GM21423 (cell line): ENCODE measurements around the gene MRPL28.
"Not testable (repeated sequence)": the region's sequence is repeated elsewhere in the genome, so short reads cannot be mapped to it uniquely, and the experiment has no call there.

Source experiments
- ATAC-seq: cut with Tn5 transposase; IDR thresholded peaks from one replicate; pipeline ENCODE4 v1.9.1; 2021; ENCODE audit warnings: mild to moderate bottlenecking, moderate library complexity; ENCODE audit not compliant: unreplicated experiment

MRPL28 gene

DNA sequence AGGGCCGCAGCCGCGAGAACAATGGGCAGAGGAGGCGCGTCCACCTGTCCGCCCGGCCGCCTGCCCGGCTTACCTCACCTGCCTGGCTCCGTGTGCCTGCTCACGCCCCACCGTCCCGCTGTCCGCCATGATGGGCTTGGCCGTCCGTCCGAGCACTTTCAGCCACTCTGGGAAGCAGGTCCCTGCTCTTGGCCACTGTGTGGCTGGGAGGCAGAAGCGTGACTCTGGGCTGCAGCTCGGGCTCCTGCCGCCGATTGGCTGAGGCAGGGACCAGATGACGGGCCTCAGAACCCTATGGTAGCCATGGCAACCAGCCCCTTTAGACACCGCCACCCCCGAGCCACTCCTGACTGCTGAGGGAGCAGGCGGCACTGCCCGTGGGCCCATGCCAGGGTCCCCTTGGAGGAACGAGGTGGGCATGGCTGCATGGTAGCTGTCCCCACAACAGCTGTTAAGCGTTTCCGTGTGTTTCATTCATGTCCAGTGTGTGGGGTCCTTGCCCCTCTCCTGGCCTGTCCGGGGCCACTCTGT is 8.9 kb downstream of the MRPL28 start:
- no peak for ATAC-seq

DNA sequence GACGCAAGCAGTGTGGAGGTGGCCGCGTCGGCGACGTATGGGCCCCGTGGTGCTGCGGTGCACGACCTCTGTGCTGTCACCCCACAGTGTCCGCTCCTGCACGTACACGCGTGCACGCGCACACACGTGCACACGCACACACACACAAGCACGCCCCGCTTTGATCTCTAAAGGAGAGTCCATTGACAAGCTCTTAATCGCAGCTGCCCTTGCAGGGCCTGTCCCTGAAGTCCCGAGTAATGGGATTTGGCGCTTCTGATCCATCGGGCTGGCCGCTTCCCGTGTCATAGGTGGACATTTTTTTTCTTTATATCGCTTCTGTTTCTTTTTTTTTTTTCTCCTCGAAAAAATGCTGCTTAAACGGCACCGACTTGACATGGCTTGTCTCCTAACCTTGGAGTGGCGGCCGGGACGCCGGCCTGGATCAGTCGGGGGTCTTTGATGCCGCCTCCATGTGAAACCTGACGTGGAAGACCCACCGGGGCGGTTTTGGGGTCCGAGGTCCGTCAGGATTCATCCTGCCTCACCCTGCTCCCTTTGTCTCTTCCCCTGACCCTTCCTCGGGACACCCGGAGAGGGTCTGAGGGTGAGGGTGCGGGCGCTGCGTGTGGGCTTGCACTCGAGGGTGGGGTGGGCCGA is 9.5 kb downstream of the MRPL28 start:
- no peak for ATAC-seq

DNA sequence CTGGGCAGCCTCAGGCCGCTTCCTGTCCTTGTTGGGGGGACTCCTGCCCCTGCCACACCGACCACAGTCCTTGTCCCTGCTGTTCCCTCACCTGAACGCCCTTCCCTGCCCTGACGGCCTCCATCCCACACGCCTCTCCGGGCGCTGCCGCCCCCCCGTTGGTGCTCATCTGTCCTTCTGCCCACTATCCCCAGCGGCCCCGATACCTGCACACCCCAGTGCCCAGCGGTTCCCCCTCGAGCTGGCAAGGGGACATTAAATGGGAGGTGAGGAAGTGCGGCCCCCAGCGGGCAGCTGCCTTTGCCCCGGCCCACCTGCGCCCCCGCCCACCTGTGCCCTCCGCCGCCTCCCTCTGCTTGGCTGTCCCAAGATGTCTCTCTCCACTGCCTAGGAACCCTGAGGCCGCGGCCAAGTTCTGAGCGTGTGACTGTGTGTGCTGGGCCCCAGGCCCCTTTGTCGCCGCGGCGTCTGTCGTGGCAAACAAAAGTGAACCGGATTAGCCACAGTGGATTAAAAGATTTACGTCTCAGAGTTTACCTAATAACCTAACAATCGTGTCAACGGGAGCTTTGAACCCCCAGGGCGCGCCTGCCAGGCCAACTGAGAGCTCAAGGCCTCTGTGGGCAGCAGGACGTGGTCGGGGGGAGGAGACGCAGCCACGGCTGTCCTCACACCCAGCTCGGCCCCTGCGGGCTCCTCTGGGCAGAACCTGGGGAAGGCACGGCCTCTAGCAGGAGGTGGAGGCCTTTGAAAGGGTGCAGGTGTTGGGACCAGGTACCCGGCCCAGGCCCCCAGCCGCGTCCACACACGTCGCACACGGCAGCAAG is 10.3 kb downstream of the MRPL28 start:
- no peak for ATAC-seq

DNA sequence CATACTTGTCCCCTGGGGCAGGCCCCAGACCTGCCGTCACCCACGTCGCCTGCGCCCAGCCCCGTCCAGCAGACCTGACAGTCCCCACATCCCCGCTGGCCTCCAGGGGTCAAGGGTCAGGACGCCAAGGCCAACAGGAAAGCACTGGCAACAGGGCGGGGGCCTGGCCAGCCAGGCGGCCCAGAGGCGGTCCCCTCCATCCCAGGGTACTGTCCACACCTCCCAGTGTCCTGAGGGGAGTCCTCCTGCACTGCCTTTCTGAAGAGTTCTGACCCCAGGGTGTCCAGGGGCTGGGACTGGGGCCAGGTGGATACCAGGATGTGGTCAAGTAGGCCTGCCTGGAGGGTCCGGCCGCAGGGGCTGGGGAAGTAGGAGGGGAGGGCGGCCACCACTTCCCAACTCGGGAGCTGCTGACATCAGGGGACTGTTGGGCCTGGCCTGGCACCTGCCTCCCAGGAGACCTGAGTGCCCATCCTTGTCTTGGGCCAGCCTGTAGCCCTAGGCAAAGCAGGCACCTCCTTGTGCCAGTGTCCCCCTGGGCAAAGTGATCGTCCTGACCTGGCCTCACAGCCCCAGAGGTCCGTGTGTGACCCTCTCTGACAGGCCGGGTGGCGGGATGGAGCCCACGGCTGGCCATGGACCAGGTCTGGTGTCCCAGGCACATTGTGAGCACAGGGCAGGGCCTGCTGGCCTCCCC is 11.1 kb downstream of the MRPL28 start:
- no peak for ATAC-seq

DNA sequence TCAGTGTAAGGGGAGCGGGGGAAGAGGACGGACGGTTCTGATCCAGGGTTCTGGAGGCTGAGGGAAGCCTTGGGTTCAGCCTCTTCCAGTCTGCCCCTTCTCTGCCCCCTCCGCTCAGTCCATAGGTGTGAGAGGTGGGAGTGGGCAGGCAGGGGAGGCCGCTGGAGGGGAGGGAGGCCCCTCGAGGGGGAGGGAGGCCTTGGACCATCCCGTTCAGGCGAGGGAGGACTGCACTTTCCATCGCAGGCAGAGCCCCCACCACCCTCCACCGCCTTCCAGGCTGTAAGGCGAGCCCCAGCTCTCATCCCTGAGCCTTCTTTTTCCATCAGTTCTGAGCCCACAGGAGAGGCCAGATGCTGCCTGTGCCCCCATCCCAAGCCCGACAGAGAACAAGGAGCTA is 13.6 kb downstream of the MRPL28 start:
- ATAC-seq, result no peak

DNA sequence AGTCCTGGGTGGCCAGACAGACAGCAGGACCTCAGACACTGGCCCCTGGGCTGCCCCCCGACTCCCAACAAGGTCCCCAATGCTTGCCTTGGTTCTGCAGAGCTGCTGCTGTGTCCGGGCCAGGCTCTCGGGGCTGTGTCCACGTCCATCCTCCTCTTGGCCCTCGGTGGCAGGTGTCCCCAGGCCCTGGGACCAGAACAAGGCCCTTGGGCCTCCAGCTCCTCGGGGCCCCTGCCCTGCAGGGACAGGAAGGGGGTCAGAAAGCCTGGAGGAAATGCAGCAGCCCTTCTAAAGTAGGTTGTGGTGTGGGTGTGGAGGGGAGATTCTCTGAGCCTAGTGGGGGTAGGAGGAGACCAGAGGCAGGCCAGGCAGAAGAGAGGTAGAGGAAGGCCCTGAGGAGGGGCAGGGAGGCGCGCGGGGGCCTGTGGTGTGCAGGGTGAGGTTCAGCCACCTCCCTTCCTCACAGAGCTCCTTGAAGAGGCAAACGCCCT is 15.3 kb downstream of the MRPL28 start:
- no peak for ATAC-seq

GRCh38 chr16:354291-354881 is 16.0 kb downstream of the MRPL28 start:
- no peak for ATAC-seq

DNA sequence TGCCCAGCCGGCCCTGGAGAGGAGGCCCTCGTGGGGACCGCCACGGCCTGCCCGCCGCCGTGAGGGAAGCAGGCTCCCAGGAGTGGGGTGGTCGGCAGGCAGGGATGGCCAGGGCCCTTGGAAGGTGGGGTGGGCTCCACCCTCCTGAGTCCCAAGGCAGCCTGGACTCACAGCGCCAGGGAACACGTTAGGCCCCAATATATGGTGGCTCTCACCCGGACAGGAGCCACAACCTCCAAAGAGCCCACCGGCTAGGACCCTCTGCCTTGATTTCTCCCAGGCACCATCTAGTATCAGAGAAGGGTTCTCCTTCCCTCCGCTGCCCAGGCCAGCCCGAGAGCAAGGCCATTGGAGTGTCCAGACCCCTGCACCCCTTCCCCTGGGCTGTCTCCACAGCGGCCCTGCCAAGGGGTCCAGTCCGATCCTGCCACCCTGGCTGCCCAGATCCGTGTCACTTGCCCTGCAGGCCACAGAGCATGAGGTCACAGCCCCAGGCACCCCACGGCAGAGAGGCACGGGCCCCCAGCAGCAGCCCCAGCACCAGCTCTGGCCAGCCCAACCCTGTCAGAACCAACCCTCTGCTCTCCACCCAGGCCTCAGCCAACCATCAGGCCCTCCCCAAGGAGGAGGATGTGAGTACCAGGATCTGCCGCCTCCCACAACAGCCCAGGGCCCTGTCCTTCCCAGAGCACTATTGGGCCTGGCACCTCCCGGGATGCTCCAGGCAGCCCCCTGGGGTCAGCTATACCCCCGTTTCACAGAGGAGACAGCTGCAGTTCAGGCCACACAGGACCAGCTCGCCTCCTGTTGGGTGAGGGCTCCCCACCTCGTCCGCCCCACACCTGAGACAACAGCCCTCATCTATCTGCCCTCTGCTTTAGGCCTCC is 16.7 kb downstream of the MRPL28 start:
- ATAC-seq, result no peak

DNA sequence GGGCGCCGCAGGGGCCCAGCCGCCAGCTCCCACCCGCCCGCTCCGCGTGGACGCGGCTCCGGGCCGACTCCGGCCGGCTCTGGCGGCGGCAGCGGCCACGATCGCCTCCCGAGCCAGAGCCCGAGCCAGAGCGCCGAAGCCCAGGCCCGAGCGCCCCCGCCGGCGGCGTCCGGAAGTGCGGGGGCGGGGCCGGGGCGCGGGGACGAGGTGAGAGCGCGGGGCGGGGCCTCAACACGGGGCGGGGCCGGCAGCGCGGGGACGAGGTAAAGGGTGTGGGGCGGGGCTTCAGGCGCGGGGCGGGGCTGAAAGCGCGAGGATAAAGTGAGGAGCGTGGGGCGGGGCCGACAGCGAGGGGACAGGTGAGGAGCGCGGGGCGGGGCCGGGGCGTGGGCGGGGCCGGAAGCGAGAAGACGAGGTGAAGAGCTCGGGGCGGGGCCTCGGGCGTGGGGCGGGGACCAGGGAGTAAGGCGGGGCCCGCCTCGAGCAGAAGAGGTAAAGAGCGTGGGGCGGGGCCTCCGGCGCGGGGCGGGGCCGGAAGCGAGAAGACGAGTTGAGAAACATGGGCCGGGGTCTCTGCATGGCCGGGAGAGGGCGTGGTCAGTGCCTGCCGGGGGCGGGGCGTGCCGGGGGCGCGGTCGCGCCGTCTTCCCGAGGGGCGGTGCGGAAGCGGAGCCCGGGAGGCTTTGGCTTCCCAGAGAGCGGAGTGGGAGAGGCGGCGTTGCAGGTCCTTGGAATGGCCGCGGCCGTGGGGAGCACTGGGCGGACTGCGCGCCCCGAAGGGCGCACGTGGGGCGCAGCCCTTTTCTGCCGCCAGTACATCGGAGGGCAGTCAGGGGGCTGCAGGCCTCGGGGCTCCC is 17.6 kb downstream of the MRPL28 start, which contains the start of gene AXIN1:
Gene AXIN1, minus strand, starts transcription at position 177 of the 857 bp plus-strand sequence. CDS start 5,698 bp downstream, outside the sequence.
- peak; percentile 54 for ATAC-seq

GRCh38 chr16:351804-352520 is 18.4 kb downstream of the MRPL28 start:
- peak; percentile 21 for ATAC-seq

GRCh38 chr16:350203-350602 is 20.1 kb downstream of the MRPL28 start:
- no peak for ATAC-seq

DNA sequence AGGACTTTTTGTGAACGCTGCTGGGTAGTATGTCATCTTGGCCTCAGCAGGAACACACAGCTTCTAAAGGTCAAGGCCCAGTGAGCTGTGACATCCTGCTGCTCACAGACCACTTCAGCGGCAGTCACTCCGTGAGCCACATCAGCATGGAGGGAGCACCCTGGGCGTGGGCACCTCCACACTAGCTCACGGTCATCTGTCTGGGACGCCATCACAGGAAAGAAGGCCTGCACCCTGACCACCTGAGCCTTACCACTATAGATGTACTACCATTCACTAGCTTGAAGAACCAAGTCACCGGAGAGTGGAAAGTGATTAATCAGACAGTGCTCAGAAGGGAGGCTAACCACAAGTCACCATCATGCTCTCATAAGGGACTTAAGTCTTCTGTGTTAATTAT is 21.1 kb downstream of the MRPL28 start:
- ATAC-seq, result peak; percentile 21

- ATAC-seq, result not testable (repeated sequence)
Observed at GRCh38 chr16:348495-348894, 21.8 kb downstream of the MRPL28 start.

GRCh38 chr16:347203-347602 is 23.1 kb downstream of the MRPL28 start:
- ATAC-seq, result no peak

GRCh38 chr16:346587-346986 is 23.8 kb downstream of the MRPL28 start:
- ATAC-seq, result no peak

- no peak for ATAC-seq
Observed at GRCh38 chr16:345772-346171, 24.6 kb downstream of the MRPL28 start.

DNA sequence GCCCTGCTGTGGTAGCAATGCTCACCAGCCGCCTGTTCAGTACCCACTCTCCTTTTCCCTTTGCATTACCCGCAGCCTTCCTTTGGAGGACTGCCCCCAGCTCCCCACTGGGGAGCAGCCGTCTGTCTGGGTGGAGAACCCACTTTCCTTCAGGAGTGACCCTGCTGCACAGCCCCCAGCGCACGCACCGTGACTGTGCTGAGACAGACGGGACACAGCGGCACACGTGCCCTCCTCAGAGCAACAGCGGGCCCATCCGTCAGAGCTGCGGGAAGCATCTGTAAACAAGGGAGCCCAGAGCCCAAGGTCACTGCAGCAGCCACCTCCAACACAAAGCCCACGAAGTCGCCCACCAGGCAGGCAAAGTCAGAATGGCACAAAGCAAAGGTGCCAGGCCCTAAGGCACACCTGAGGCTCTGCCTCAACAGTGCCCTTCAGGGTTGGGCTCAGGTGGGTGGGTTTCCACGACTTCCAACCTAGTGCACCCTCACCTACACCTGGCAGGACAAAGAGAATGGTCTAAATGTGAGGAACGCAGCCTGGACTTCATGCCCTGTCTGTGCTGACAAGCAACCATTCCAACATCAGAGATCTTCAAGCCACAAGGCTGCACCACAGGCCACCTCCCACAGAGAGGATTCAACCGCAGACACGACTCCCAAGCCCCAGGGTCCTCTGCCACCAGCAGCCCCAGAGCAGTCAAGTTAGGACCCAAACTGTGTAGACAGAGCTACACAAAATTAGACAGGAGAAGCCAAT is 27.7 kb downstream of the MRPL28 start:
- no peak for ATAC-seq

- ATAC-seq, result not testable (repeated sequence)
Observed at GRCh38 chr16:341974-342336, 28.4 kb downstream of the MRPL28 start.
